C1 segment of cervical spinal cord (tissue), 14 donors: ENCODE data around the gene STK24.

Experiments used
- DNase-seq, 14 donors: peaks; one replicate each; lab custom pipeline; 2025; lab: John Stamatoyannopoulos, UW

STK24 gene

GRCh38 chr13:98475522-98475921 lies 101.4 kb downstream of the STK24 start:
- peak in 5 of 14 donors; percentile 6 to 42 (median 16) for DNase-seq

GRCh38 chr13:98474761-98475160 lies 102.1 kb downstream of the STK24 start:
- no peak for DNase-seq

GRCh38 chr13:98474292-98474691 lies 102.6 kb downstream of the STK24 start:
- DNase-seq: no peak

- no peak for DNase-seq
Observed at GRCh38 chr13:98473788-98474144, 103.1 kb downstream of the STK24 start.

- DNase-seq: no peak
Observed at GRCh38 chr13:98473135-98473787, 103.6 kb downstream of the STK24 start.

- DNase-seq: no peak
Observed at GRCh38 chr13:98471934-98472333, 105.0 kb downstream of the STK24 start.

- DNase-seq: no peak
Observed at GRCh38 chr13:98470920-98471319, 106.0 kb downstream of the STK24 start.

- DNase-seq: no peak
Observed at GRCh38 chr13:98468929-98469328, 108.0 kb downstream of the STK24 start.

- DNase-seq: peak in 1 of 14 donors; percentile 10
Observed at GRCh38 chr13:98468361-98468760, 108.5 kb downstream of the STK24 start.

- no peak for DNase-seq
Observed at GRCh38 chr13:98467263-98467985, 109.5 kb downstream of the STK24 start.

GRCh38 chr13:98466634-98467236 lies 110.2 kb downstream of the STK24 start:
- DNase-seq: no peak

- DNase-seq: no peak
Observed at GRCh38 chr13:98462946-98463345, 114.0 kb downstream of the STK24 start.

- DNase-seq: no peak
Observed at GRCh38 chr13:98462241-98462882, 114.5 kb downstream of the STK24 start.

GRCh38 chr13:98461486-98462240 lies 115.2 kb downstream of the STK24 start:
- peak in 1 of 14 donors; percentile 36 for DNase-seq

- DNase-seq: no peak
Observed at GRCh38 chr13:98460516-98460915, 116.4 kb downstream of the STK24 start.

GRCh38 chr13:98459721-98460370 lies 117.1 kb downstream of the STK24 start:
- no peak for DNase-seq

- no peak for DNase-seq
Observed at GRCh38 chr13:98459171-98459681, 117.7 kb downstream of the STK24 start.

GRCh38 chr13:98458431-98458830 lies 118.5 kb downstream of the STK24 start:
- DNase-seq: no peak

GRCh38 chr13:98457053-98457452 lies 119.9 kb downstream of the STK24 start:
- no peak for DNase-seq

- DNase-seq: peak in 1 of 14 donors; percentile 25
Observed at GRCh38 chr13:98456413-98456845, 120.5 kb downstream of the STK24 start.

GRCh38 chr13:98454389-98454881 lies 122.5 kb downstream of the STK24 start:
- peak in 5 of 14 donors; percentile 8 to 98 (median 26) for DNase-seq
